Cardiac fibroblast (primary cell): ENCODE results near the gene SYNPO2L.
"Not testable (repeated sequence)": the region's sequence is repeated elsewhere in the genome, so short reads cannot be mapped to it uniquely, and the experiment has no call there.

Experiments used
- DNase-seq, 2 donors: peaks; one replicate each; pipeline versions ENCODE4 v3.0.0 to v3.0.0-alpha.2; 2010; ENCODE audit warnings: low read depth in 2 of 2
- H3K4me3 ChIP-seq, 2 donors: replicated peaks in 1 of 2; 1 replicate in 1 of 2; 2 replicates in 1 of 2; pipeline ENCODE4 v1.5.1; 2011; ENCODE audit warnings: low read depth in 2 of 2, low read length in 2 of 2, mild to moderate bottlenecking in 2 of 2, moderate library complexity in 1 of 2
- CTCF ChIP-seq: IDR thresholded peaks from one replicate; pipeline ENCODE4 v1.5.1; 2011; ENCODE audit warnings: low read depth, mild to moderate bottlenecking, low read length, inconsistent platforms

Gene SYNPO2L

DNA sequence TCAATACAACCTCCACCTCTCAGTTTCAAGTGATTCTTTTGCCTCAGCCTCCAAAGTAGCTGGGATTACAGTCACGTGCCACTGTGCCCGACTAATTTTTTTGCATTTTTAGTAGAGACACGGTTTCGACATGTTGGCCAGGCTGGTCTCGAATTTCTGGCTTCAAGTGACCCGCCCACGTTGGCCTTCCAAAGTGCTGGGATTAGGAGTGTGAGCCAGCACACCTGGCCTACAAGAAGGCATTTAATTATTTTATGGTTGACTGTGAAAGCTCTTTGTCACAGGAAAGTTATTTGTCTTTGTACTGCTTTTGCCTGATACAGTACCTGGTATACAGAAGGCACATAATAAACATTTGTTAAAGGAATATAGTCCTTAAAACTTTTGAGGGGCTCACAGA is 27.4 kb downstream of the SYNPO2L start:
- no peak overlapping the region for H3K4me3 ChIP-seq
- no peak for TF ChIP-seq CTCF

DNA sequence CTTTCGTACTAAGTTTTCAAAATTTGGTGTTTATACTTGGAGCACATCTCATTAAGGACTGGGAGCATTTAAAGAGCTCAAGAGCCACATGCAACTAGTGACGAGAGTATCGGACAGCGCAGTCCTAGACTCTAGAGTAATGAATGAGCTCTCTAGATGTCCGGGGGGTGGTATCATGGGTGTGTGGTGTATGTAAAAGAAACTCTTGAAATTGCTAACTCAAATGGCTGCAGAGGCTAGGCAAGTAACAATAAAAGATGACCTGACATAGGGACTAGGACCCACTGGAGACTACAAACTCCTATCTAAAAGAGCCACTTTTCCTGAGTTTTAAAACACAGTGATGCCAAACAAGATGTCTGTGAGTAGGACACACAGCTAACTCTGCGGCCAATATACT is 28.5 kb downstream of the SYNPO2L start:
- no peak for TF ChIP-seq CTCF
- DNase-seq = no peak
- no peak overlapping the region for H3K4me3 ChIP-seq

More for the DNA sequence above, 27.4 kb downstream of the SYNPO2L start:
- DNase-seq = no peak

DNA sequence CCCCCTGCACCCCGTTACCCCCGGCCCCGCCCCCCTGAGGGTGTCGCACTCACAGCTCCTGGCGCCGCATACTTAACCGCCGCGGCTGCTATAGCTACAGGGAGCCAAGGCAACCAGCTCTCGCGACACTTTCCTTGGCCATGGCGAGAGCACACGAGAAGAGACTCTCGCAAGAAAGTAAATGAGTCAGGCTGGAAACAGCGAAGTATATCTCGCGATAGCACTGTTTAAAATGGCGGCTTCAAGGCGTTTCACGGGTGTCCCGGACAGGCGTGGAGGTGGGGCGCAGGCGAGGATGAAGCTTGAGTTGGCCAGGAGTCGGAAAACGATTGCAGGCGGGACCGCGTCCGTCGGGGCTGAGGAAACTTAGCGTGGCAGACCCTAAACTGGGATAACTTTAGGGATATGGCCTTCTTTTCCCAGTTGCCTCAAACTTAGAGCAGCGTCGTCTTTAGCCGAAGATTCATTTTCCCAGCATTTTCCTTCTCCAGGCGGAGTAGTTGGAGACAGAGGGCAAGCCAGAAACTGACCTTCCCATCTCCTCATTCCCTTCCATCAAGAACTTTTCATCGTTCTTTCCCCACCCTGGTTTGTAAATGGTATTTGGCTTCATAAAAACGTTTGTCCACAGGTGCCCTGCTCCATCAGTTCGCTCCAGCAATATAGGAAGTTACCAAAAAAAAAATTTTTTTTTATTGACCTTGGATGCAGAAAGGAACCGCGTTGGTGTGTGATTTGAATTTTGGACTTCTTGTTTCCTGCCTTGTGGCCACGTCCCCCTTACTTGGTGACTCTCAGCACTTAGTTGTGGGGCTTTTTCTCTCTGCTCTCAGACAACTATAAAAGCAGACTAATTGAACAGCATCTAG is 29.7 kb downstream of the SYNPO2L start:
- no peak for TF ChIP-seq CTCF
- peak overlapping the region; percentile 92 to 93 for H3K4me3 ChIP-seq
- DNase-seq = peak; percentile 98 to 99

- DNase-seq = peak; percentile 27 to 35
- H3K4me3 ChIP-seq = peak overlapping the region; percentile 92 to 93
- no peak for TF ChIP-seq CTCF
These were observed 30.6 kb downstream of the SYNPO2L start for GRCh38 chr10:73625004-73625883.

GRCh38 chr10:73623056-73623455 is 32.8 kb downstream of the SYNPO2L start:
- DNase-seq = no peak
- H3K4me3 ChIP-seq = no peak overlapping the region
- no peak for TF ChIP-seq CTCF

GRCh38 chr10:73620974-73621373 is 34.9 kb downstream of the SYNPO2L start:
- not testable (repeated sequence) for DNase-seq

GRCh38 chr10:73617143-73617542 is 38.7 kb downstream of the SYNPO2L start:
- H3K4me3 ChIP-seq, DNase-seq: not testable (repeated sequence)

More at GRCh38 chr10:73620974-73621373, 34.9 kb downstream of the SYNPO2L start:
- not testable (repeated sequence) for H3K4me3 ChIP-seq
